ENCODE data around the gene DCLK1. TPM values are rescaled to one million over a fixed set of nuclear protein-coding genes. Genes with fewer than 3 reads are reported as not detected.

The DCLK1 gene
- total RNA-seq, 4 donors from 2014 or later: 1.1 to 10.8 (median 6.7) TPM

DNA sequence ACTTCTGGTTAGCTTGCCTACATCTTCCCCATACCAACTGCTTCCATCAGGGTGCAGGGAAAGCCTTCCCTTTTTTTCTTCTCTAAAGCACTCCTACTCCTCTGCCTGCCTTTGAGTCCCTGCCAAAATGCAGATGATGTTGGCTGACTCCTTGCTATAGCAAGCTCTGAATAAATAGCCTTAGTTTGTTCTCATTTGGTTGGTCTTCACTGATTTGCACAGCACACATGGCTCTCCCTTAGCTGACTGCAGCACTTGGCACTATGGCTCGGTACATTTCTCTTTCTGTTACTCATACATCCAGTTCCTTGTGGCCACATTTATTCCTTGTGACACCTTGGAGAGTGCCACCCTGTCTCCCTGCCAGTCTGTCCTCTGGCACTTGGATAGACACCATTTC lies 249.8 kb downstream of the DCLK1 start:
- H3K4me3 ChIP-seq: no peak overlapping the region
- 60% methylated on average over 1 of the region's 1 CpG; no CpG with 5 or more reads in 1 of the 2 donors for WGBS, 2 donors (ENCODE audit: low coverage in 1 of 2)
- H3K9me3 ChIP-seq: no peaks in the 10 kb centered on the region
- H3K36me3 ChIP-seq: no peaks in the 10 kb centered on the region
- TF ChIP-seq POLR2A (IDR thresholded peaks at IDR 0.05) (no peak), POLR2AphosphoS5 (IDR thresholded peaks at IDR 0.05) (no peak), EP300 (IDR thresholded peaks at IDR 0.05; ENCODE audit: low read depth) (no peak)
- TF ChIP-seq, protein P1, sequence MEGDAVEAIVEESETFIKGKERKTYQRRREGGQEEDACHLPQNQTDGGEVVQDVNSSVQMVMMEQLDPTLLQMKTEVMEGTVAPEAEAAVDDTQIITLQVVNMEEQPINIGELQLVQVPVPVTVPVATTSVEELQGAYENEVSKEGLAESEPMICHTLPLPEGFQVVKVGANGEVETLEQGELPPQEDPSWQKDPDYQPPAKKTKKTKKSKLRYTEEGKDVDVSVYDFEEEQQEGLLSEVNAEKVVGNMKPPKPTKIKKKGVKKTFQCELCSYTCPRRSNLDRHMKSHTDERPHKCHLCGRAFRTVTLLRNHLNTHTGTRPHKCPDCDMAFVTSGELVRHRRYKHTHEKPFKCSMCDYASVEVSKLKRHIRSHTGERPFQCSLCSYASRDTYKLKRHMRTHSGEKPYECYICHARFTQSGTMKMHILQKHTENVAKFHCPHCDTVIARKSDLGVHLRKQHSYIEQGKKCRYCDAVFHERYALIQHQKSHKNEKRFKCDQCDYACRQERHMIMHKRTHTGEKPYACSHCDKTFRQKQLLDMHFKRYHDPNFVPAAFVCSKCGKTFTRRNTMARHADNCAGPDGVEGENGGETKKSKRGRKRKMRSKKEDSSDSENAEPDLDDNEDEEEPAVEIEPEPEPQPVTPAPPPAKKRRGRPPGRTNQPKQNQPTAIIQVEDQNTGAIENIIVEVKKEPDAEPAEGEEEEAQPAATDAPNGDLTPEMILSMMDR (IDR thresholded peaks at IDR 0.05): no peak
- H3K27ac ChIP-seq: no peak overlapping the region
- no peaks in the 10 kb centered on the region for H3K4me1 ChIP-seq
- intact Hi-C loops (cut with DNase I; ENCODE audit: low total_unique reads) (no loop called here), in situ Hi-C loops (cut with MboI; ENCODE audit: low pct_ligation_motif_present in 1 of 4, low pct_unique_long_range_greater_than_20kb in 1 of 4, low sequenced_read_pairs in 3 of 4) (no loop called here)
- H3K27me3 ChIP-seq: no peaks in the 10 kb centered on the region
- no peak for DNase-seq

DNA sequence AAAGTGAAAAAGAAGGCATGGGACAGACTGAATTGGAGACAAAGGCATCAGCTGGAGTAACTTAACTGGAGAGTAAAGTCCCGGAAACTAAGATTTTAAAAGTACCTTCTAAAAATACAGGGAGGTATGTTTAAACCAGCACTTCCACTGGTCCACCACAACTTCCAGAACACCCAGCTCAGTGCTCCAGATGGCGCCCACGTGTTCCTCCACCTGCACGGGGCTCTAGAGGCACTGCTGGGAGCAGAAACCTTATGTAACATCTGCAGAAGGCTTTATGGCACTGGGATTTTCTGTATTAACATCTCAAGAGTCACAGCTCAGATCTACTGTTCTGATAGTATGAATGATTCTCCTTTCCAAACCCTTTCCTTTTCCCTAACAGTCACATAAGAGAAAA lies 252.1 kb downstream of the DCLK1 start:
- Histone ChIP-seq H3K27me3 (no peaks in the 10 kb centered on the region), H3K9me3 (no peaks in the 10 kb centered on the region), H3K4me1 (no peaks in the 10 kb centered on the region), H3K27ac (no peak overlapping the region), H3K36me3 (no peaks in the 10 kb centered on the region), H3K4me3 (no peak overlapping the region)
- intact Hi-C loops (cut with DNase I; ENCODE audit: low total_unique reads) (no loop called here), in situ Hi-C loops (cut with MboI; ENCODE audit: low pct_ligation_motif_present in 1 of 4, low pct_unique_long_range_greater_than_20kb in 1 of 4, low sequenced_read_pairs in 3 of 4) (no loop called here)
- WGBS, 2 donors (ENCODE audit: low coverage in 1 of 2): 65 to 72% methylated on average over 3 to 4 of the region's 4 CpGs
- TF ChIP-seq EP300 (IDR thresholded peaks at IDR 0.05; ENCODE audit: low read depth): no peak
- TF ChIP-seq POLR2AphosphoS5 (IDR thresholded peaks at IDR 0.05): no peak
- no peak for TF ChIP-seq POLR2A (IDR thresholded peaks at IDR 0.05)
- TF ChIP-seq, protein P1 (IDR thresholded peaks at IDR 0.05): no peak
- no peak for DNase-seq

DNA sequence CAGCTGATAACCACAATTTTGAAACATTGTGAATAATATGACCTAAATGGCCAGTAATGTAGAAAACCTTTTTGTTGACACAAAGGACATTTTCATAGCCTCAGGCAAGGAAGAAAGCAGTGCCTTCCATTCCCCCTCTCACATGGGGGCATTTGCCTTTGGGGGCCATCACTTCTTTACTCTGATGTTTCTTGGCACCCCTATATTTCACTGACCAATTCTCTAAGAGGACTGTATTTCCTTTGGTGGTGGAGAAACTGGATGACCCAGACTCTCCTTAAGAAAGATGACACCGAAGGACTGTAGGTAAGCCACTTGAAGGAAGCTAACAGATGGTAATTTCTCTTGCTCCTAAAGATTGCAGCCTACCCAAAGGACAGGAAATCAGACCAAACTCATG lies 254.6 kb downstream of the DCLK1 start:
- Histone ChIP-seq H3K4me1 (no peaks in the 10 kb centered on the region), H3K36me3 (no peaks in the 10 kb centered on the region), H3K27me3 (no peaks in the 10 kb centered on the region), H3K4me3 (no peak overlapping the region), H3K27ac (no peak overlapping the region), H3K9me3 (no peaks in the 10 kb centered on the region)
- intact Hi-C loops (cut with DNase I; ENCODE audit: low total_unique reads) (no loop called here), in situ Hi-C loops (cut with MboI; ENCODE audit: low pct_ligation_motif_present in 1 of 4, low pct_unique_long_range_greater_than_20kb in 1 of 4, low sequenced_read_pairs in 3 of 4) (no loop called here)
- TF ChIP-seq EP300 (IDR thresholded peaks at IDR 0.05; ENCODE audit: low read depth) (no peak), POLR2A (IDR thresholded peaks at IDR 0.05) (no peak), POLR2AphosphoS5 (IDR thresholded peaks at IDR 0.05) (no peak)
- TF ChIP-seq, protein P1 (IDR thresholded peaks at IDR 0.05): no peak
- WGBS, 2 donors (ENCODE audit: low coverage in 1 of 2): 43 to 62% methylated on average over 1 of the region's 1 CpG
- DNase-seq: no peak

DNA sequence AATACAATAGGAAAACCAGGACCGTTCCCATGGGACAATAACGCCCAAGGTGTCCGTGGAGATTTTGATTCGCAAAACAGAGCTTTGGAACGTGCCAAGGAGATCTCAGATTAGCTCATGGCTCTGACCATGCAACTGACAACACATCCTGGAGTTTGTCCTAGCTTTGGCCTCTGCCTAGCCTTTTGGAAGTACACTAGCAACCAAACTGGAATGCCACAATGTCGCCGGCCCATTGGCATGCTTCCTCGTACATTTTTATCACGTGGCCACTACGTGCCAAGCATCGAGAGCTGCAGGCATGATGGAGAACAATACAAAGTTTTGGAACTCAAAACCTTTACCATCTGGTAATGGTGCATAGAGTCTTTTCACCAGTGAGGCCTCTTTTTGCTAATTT lies 256.5 kb downstream of the DCLK1 start:
- H3K4me1 ChIP-seq: no peaks in the 10 kb centered on the region
- no peaks in the 10 kb centered on the region for H3K36me3 ChIP-seq
- intact Hi-C loops (cut with DNase I; ENCODE audit: low total_unique reads): no loop called here
- in situ Hi-C loops (cut with MboI; ENCODE audit: low pct_ligation_motif_present in 1 of 4, low pct_unique_long_range_greater_than_20kb in 1 of 4, low sequenced_read_pairs in 3 of 4): no loop called here
- no peaks in the 10 kb centered on the region for H3K9me3 ChIP-seq
- H3K27me3 ChIP-seq: no peaks in the 10 kb centered on the region
- no peak overlapping the region for H3K27ac ChIP-seq
- no peak overlapping the region for H3K4me3 ChIP-seq
- WGBS, 2 donors (ENCODE audit: low coverage in 1 of 2): 78 to 88% methylated on average over 6 to 11 of the region's 11 CpGs
- TF ChIP-seq, protein P1 (IDR thresholded peaks at IDR 0.05): no peak
- no peak for TF ChIP-seq EP300 (IDR thresholded peaks at IDR 0.05; ENCODE audit: low read depth)
- TF ChIP-seq POLR2A (IDR thresholded peaks at IDR 0.05): no peak
- TF ChIP-seq POLR2AphosphoS5 (IDR thresholded peaks at IDR 0.05): no peak
- DNase-seq: no peak
